Peyer's patch (tissue), 4 donors: Measurements from ENCODE around the gene PTAFR.
"Not testable (repeated sequence)": the region's sequence is repeated elsewhere in the genome, so short reads cannot be mapped to it uniquely, and the experiment has no call there.

ENCODE experiments used
- POLR2A ChIP-seq, 2 donors: fragments of 450-650 bp; IDR thresholded peaks; one replicate each; pipeline ENCODE4 v1.5.1; 2017; ENCODE audit warnings: antibody characterized with exemption in 2 of 2, mild to moderate bottlenecking in 2 of 2, moderate library complexity in 2 of 2
- TF ChIP-seq, protein P1 (sequence below), 6 experiments: fragments of 450-650 bp in 4 of 6; fragments of 200-600 bp in 2 of 6; sonication (generic) in 1 of 6; IDR thresholded peaks; one replicate each; pipeline ENCODE4 v1.5.1; 2017 to 2019; ENCODE audit warnings: antibody characterized with exemption in 6 of 6, mild to moderate bottlenecking in 3 of 6, moderate library complexity in 1 of 6

DNA sequence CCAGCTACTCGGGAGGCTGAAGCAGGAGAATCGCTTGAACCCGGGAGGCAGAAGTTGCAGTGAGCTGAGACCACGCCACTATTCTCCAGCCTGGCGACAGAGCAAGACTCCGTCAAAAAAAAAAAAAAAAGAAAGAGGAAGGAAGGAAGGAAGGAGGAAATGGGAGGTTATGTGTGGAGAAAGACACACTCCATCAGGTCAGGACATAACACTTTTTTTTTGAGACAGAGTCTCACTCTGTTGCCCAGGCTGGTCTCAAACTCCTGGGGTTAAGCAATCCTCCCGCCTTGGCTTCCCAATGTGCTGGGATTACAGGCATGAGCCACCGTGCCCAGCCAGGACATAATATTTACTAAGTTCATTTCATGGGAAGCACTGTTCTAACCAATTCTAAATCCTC, 36.6 kb downstream of the PTAFR start:
- TF ChIP-seq POLR2A (IDR thresholded peaks at IDR 0.05): not testable (repeated sequence)
- TF ChIP-seq, protein P1, sequence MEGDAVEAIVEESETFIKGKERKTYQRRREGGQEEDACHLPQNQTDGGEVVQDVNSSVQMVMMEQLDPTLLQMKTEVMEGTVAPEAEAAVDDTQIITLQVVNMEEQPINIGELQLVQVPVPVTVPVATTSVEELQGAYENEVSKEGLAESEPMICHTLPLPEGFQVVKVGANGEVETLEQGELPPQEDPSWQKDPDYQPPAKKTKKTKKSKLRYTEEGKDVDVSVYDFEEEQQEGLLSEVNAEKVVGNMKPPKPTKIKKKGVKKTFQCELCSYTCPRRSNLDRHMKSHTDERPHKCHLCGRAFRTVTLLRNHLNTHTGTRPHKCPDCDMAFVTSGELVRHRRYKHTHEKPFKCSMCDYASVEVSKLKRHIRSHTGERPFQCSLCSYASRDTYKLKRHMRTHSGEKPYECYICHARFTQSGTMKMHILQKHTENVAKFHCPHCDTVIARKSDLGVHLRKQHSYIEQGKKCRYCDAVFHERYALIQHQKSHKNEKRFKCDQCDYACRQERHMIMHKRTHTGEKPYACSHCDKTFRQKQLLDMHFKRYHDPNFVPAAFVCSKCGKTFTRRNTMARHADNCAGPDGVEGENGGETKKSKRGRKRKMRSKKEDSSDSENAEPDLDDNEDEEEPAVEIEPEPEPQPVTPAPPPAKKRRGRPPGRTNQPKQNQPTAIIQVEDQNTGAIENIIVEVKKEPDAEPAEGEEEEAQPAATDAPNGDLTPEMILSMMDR (IDR thresholded peaks at IDR 0.05): not testable (repeated sequence)
